Natural killer cell (primary cell): ENCODE results near the gene VIPR2. TPM values are rescaled to one million over a fixed set of nuclear protein-coding genes. Genes with fewer than 3 reads are reported as not detected.

ENCODE experiments used
- ATAC-seq, 3 donors: fragments of 150-1000 bp in 2 of 3; fragments of 200-7000 bp in 1 of 3; cut with Tn5 transposase; 1 replicate in 1 of 3; 2 replicates in 2 of 3; pipeline ENCODE4 v1.10.0; 2021; ENCODE audit warnings: mild to moderate bottlenecking in 2 of 3, moderate library complexity in 2 of 3
- DNase-seq, 2 donors: peaks; one replicate each; pipeline versions ENCODE4 v3.0.0 to v3.0.0-alpha.2; 2013 to 2021; ENCODE audit warnings: mixed read lengths in 1 of 2
- H3K27ac ChIP-seq: one replicate; pipeline ENCODE4 v1.5.1; 2013; ENCODE audit warnings: mild to moderate bottlenecking, low read length
- H3K27me3 ChIP-seq: one replicate; pipeline ENCODE4 v1.6.1; 2013; ENCODE audit warnings: low read length; ENCODE audit not compliant: control insufficient read depth, insufficient read depth
- H3K36me3 ChIP-seq: one replicate; pipeline ENCODE4 v1.6.1; 2013; ENCODE audit warnings: low read length; ENCODE audit not compliant: control insufficient read depth, insufficient read depth
- H3K4me1 ChIP-seq: one replicate; pipeline ENCODE4 v1.6.1; 2013; ENCODE audit warnings: low read length; ENCODE audit not compliant: control insufficient read depth, insufficient read depth
- H3K4me3 ChIP-seq: one replicate; pipeline ENCODE4 v1.5.1; 2013; ENCODE audit warnings: low read length
- H3K9me3 ChIP-seq: one replicate; pipeline ENCODE4 v1.6.1; 2013; ENCODE audit warnings: low read length; ENCODE audit not compliant: control insufficient read depth, insufficient read depth
- H3K27ac Mint-ChIP-seq, 2 donors: one replicate each; pipeline ENCODE4 v1.8.0; 2022; ENCODE audit warnings: mild to moderate bottlenecking in 2 of 2, mixed read lengths in 2 of 2, moderate library complexity in 1 of 2
- H3K27me3 Mint-ChIP-seq, 2 donors: one replicate each; pipeline ENCODE4 v1.8.0; 2022; ENCODE audit warnings: low read depth in 2 of 2, mixed read lengths in 2 of 2
- H3K36me3 Mint-ChIP-seq: one replicate; pipeline ENCODE4 v1.8.0; 2022; ENCODE audit warnings: mixed read lengths
- H3K4me1 Mint-ChIP-seq, 2 donors: one replicate each; pipeline ENCODE4 v1.8.0; 2022; ENCODE audit warnings: mixed read lengths in 2 of 2
- H3K4me3 Mint-ChIP-seq: one replicate; pipeline ENCODE4 v1.8.0; 2022; ENCODE audit warnings: mild to moderate bottlenecking, moderate library complexity, mixed read lengths
- H3K9me3 Mint-ChIP-seq, 2 donors: one replicate each; pipeline ENCODE4 v1.8.0; 2022; ENCODE audit warnings: mixed read lengths in 2 of 2
- WGBS: methylation state at CpG from one replicate; pipeline ENCODE4 v1.1.7; 2013; ENCODE audit warnings: missing lambda C conversion rate; ENCODE audit not compliant: insufficient coverage; 5-methylcytosine and 5-hydroxymethylcytosine counted together
- intact Hi-C: fragments of 100-400 bp; cut with micrococcal nuclease; formaldehyde crosslinking; loops from one replicate; pipeline ENCODE4 v1.14.2; 2022
- total RNA-seq, 4 donors: library from RNA; stranded (reverse); fragments of 120-200 nt in 1 of 4; gene quantifications; one replicate each; pipeline versions ENCODE4 v1.2.3 to v1.2.4, GENCODE V29; 2013 to 2022
- TF ChIP-seq, protein P1 (sequence below): fragments of 200-600 bp; IDR thresholded peaks from one replicate; pipeline ENCODE4 v1.8.0; 2022; ENCODE audit warnings: antibody characterized with exemption

The VIPR2 gene
- total RNA-seq, 3 donors from 2014 or later (not counting 1 experiment from before 2014, with no cell fraction given): 2.2 to 4.9 (median 4.7) TPM

DNA sequence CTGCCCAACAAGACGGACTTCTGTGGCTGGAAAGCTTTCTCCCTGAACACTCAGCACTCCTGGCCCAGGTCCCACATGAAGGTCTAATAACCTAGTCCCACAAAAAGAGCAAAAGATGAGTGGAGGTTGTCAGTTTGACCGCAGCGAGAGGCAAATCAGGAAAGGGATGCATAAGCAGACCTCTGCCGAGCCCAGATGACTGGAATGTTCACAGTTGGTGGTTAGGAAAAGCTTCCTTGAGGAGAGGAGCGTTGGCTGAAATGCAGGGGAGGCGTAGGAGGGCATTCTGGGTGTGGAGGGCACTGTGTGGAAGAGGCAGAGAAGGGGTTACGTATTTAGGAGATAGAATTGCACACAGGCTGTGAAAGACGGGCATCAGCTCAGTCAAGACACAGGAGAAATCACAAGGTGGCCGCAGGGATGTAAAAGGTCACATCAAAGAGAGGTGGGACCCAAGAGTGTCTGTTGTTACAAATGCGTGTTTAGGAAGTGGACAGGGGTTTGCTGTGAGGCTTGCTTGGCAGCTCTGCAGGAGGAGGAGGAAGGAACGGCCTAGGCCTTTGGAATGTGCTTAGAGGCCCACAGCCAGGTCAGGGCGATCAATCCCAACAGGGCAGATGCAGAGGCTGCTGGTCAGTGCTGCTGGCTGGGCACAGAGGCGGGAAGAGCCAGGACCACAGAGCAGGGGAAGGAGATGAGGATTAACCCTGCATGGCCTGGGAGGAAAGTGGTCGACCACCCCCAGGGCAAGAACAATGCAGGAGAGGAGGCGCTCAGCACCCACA is 133.5 kb downstream of the VIPR2 start:
- Histone ChIP-seq H3K27me3 (no peaks in the 10 kb centered on the region), H3K36me3 (no peaks in the 10 kb centered on the region), H3K27ac (no peak overlapping the region), H3K4me1 (no peaks in the 10 kb centered on the region), H3K4me3 (no peak overlapping the region), H3K9me3 (no peaks in the 10 kb centered on the region)
- TF ChIP-seq, protein P1, sequence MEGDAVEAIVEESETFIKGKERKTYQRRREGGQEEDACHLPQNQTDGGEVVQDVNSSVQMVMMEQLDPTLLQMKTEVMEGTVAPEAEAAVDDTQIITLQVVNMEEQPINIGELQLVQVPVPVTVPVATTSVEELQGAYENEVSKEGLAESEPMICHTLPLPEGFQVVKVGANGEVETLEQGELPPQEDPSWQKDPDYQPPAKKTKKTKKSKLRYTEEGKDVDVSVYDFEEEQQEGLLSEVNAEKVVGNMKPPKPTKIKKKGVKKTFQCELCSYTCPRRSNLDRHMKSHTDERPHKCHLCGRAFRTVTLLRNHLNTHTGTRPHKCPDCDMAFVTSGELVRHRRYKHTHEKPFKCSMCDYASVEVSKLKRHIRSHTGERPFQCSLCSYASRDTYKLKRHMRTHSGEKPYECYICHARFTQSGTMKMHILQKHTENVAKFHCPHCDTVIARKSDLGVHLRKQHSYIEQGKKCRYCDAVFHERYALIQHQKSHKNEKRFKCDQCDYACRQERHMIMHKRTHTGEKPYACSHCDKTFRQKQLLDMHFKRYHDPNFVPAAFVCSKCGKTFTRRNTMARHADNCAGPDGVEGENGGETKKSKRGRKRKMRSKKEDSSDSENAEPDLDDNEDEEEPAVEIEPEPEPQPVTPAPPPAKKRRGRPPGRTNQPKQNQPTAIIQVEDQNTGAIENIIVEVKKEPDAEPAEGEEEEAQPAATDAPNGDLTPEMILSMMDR: no peak
- intact Hi-C loops: no loop called here
- DNase-seq (no peak), ATAC-seq (no peak)
- Mint-ChIP-seq H3K9me3 (no peaks in the 10 kb centered on the region), H3K4me1 (no peaks in the 10 kb centered on the region), H3K4me3 (no peak overlapping the region), H3K36me3 (no peaks in the 10 kb centered on the region), H3K27me3 (peaks cover 0 to 3% of the 10 kb centered on the region in 2 donors), H3K27ac (no peak overlapping the region)
- 87% methylated on average over 15 of the region's 15 CpGs for WGBS

DNA sequence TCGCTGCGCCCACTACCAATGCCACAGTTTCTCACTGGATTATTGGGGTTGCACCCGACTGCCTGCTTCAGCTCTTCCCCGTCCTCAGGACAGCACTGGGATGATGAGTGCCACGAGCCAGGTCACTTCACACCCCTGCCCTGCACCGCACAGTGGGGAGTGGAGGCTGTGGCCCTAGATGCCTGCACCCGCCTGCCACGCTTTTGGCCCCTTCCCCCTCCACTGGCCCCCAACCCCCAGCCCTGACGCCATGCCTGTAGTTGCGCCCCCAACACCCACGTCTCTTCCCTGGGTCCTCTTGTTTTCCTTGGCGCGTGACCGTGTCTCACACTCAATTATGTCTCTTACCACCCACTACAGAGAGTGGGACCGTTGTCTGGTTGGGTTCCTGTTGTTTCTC is 134.3 kb downstream of the VIPR2 start:
- H3K9me3 Mint-ChIP-seq: no peaks in the 10 kb centered on the region
- no peak overlapping the region for H3K4me3 Mint-ChIP-seq
- WGBS: 88% methylated on average over 14 of the region's 15 CpGs
- H3K27me3 ChIP-seq: no peaks in the 10 kb centered on the region
- H3K36me3 Mint-ChIP-seq: no peaks in the 10 kb centered on the region
- intact Hi-C loops: no loop called here
- no peak overlapping the region for H3K27ac Mint-ChIP-seq
- no peak overlapping the region for H3K27ac ChIP-seq
- DNase-seq (no peak), ATAC-seq (no peak)
- H3K4me1 Mint-ChIP-seq: no peaks in the 10 kb centered on the region
- no peaks in the 10 kb centered on the region for H3K36me3 ChIP-seq
- TF ChIP-seq, protein P1: no peak
- no peak overlapping the region for H3K4me3 ChIP-seq
- H3K4me1 ChIP-seq: no peaks in the 10 kb centered on the region
- peaks cover 0 to 3% of the 10 kb centered on the region in 2 donors for H3K27me3 Mint-ChIP-seq
- H3K9me3 ChIP-seq: no peaks in the 10 kb centered on the region

DNA sequence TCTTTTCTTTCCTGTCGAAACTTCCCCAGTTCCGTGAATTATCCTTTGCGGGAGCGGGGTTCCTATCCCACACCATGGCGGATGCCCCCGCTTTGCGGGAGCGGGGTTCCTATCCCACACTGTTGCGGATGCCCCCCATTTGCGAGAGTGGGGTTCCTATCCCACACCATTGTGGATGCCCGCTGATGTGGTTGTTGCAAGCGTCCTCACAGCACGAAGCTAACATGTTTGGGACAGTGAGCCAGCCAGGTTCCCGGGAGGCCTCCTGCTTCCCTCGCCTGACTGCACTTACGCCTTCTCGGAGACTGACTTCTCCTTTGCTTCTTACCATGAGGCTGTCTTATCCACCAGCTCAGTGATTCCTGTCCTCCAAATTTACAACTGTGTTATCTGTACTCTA is 134.7 kb downstream of the VIPR2 start:
- TF ChIP-seq, protein P1: no peak
- Histone ChIP-seq H3K4me3 (no peak overlapping the region), H3K4me1 (no peaks in the 10 kb centered on the region), H3K27ac (no peak overlapping the region), H3K9me3 (no peaks in the 10 kb centered on the region), H3K36me3 (no peaks in the 10 kb centered on the region), H3K27me3 (no peaks in the 10 kb centered on the region)
- DNase-seq: no peak
- WGBS: 91% methylated on average over 17 of the region's 17 CpGs
- no peaks in the 10 kb centered on the region for H3K4me1 Mint-ChIP-seq
- no peak for ATAC-seq
- no peaks in the 10 kb centered on the region for H3K36me3 Mint-ChIP-seq
- no peak overlapping the region for H3K4me3 Mint-ChIP-seq
- H3K9me3 Mint-ChIP-seq: no peaks in the 10 kb centered on the region
- peaks cover 0 to 3% of the 10 kb centered on the region in 2 donors for H3K27me3 Mint-ChIP-seq
- intact Hi-C loops: no loop called here
- no peak overlapping the region for H3K27ac Mint-ChIP-seq

DNA sequence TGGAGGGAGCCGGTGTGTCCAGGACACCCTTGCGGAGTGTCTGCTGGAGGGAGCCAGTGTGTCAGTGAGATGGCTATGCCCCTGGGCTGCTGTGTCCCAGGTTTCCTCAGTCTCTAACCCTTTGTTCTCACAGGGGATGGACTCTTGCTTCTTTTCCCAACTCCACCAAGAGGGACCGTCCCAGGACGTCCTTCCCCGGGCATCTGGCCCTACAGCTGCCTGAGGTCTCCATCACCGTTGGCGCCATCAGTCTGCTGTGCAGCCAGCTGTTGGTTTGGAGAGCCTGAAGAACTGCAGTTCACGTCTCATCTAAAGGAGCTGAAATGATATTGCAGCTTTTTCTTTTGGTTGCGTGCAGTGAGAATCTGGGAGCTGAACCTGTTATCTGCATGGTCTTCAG is 136.2 kb downstream of the VIPR2 start:
- H3K4me3 Mint-ChIP-seq: no peak overlapping the region
- H3K27ac Mint-ChIP-seq: no peak overlapping the region

More for the DNA sequence above, 136.2 kb downstream of the VIPR2 start:
- intact Hi-C loops: no loop called here
- TF ChIP-seq, protein P1: no peak
- no peaks in the 10 kb centered on the region for H3K9me3 ChIP-seq
- no peak overlapping the region for H3K4me3 ChIP-seq
- DNase-seq: no peak
- no peaks in the 10 kb centered on the region for H3K36me3 Mint-ChIP-seq
- H3K27me3 Mint-ChIP-seq: peaks cover 0 to 3% of the 10 kb centered on the region in 2 donors
- no peak overlapping the region for H3K27ac ChIP-seq
- H3K4me1 Mint-ChIP-seq: no peaks in the 10 kb centered on the region
- WGBS: 94% methylated on average over 9 of the region's 9 CpGs
- ATAC-seq: no peak
- H3K9me3 Mint-ChIP-seq: no peaks in the 10 kb centered on the region
- H3K36me3 ChIP-seq: no peaks in the 10 kb centered on the region
- H3K4me1 ChIP-seq: no peaks in the 10 kb centered on the region
- H3K27me3 ChIP-seq: no peaks in the 10 kb centered on the region
